ENCODE results near the gene MSMO1.
"Not testable (repeated sequence)": the region's sequence is repeated elsewhere in the genome, so short reads cannot be mapped to it uniquely, and the experiment has no call there.

GRCh38 chr4:165342340-165342739, 14.9 kb downstream of the MSMO1 start:
- TF ChIP-seq CTCF (IDR thresholded peaks at IDR 0.05 in 8 of 11, conservative IDR thresholded peaks at IDR 0.05 in 3 of 11); POLR2AphosphoS5 (IDR thresholded peaks at IDR 0.05); POLR2A (IDR thresholded peaks at IDR 0.05): not testable (repeated sequence)

Measured in spleen (tissue), 7 donors.